Activated CD8-positive, alpha-beta memory T cell treated with anti-CD3 and anti-CD28 coated beads for 1 hour (primary cell): ENCODE data around the gene GHRL.

Experiments used
- DNase-seq, 2 donors: peaks; one replicate each; pipeline ENCODE4 v3.0.0-alpha.2; 2020; ENCODE audit warnings: low read depth in 1 of 2; ENCODE audit errors: extremely low read depth in 1 of 2

The GHRL gene

GRCh38 chr3:10292505-10293419 is at the start of gene GHRL:
Gene GHRL, minus strand, starts transcription at chr3:10292947. Its CDS starts 2,767 bp downstream, at chr3:10290180.
- DNase-seq = no peak

- DNase-seq = no peak
Observed at GRCh38 chr3:10341901-10342398, 49.2 kb upstream of the GHRL start.

- no peak for DNase-seq
Observed at GRCh38 chr3:10340476-10340875, 47.7 kb upstream of the GHRL start.

GRCh38 chr3:10340046-10340445 is 47.3 kb upstream of the GHRL start:
- no peak for DNase-seq

GRCh38 chr3:10339376-10339955 is 46.7 kb upstream of the GHRL start:
- DNase-seq = no peak

GRCh38 chr3:10338591-10339353 is 46.0 kb upstream of the GHRL start:
- DNase-seq = no peak

- no peak for DNase-seq
Observed at GRCh38 chr3:10338164-10338470, 45.4 kb upstream of the GHRL start.

- DNase-seq = no peak
Observed at GRCh38 chr3:10337323-10338163, 44.8 kb upstream of the GHRL start.

- DNase-seq = no peak
Observed at GRCh38 chr3:10336761-10337160, 44.0 kb upstream of the GHRL start.

GRCh38 chr3:10335871-10336622 is 43.3 kb upstream of the GHRL start:
- no peak for DNase-seq

- no peak for DNase-seq
Observed at GRCh38 chr3:10335190-10335738, 42.5 kb upstream of the GHRL start.

GRCh38 chr3:10334459-10334858 is 41.7 kb upstream of the GHRL start:
- DNase-seq = no peak

- no peak for DNase-seq
Observed at GRCh38 chr3:10334042-10334441, 41.3 kb upstream of the GHRL start.

- DNase-seq = no peak
Observed at GRCh38 chr3:10333349-10333650, 40.6 kb upstream of the GHRL start.

- no peak for DNase-seq
Observed at GRCh38 chr3:10332481-10333348, 40.0 kb upstream of the GHRL start.

- DNase-seq = no peak
Observed at GRCh38 chr3:10331320-10331719, 38.6 kb upstream of the GHRL start.

- no peak for DNase-seq
Observed at GRCh38 chr3:10330319-10330718, 37.6 kb upstream of the GHRL start.

GRCh38 chr3:10329495-10330015 is 36.8 kb upstream of the GHRL start:
- no peak for DNase-seq
